A549 (cell line): ENCODE measurements around the gene CRACDL.

Source experiments
- CEBPB ChIP-seq, 2 experiments: fragments of >200 bp in 1 of 2; sonication (Bioruptor Twin) in 1 of 2; formaldehyde crosslinking in 1 of 2; IDR thresholded peaks; 2 replicates each; pipeline ENCODE4 v1.6.1; 2012 to 2016
- HOXB13 ChIP-seq: fragments of 250-450 bp; sonication (Bioruptor Pico); IDR thresholded peaks from 2 replicates; pipeline ENCODE4 v1.5.0; 2020; ENCODE audit warnings: low read depth, mild to moderate bottlenecking, moderate library complexity
- MYC ChIP-seq: IDR thresholded peaks from 2 replicates; pipeline ENCODE4 v1.6.1; 2012; ENCODE audit warnings: mild to moderate bottlenecking, inconsistent platforms, low read length, improper control_type of control experiment, borderline replicate concordance
- POLR2A ChIP-seq: IDR thresholded peaks from 2 replicates; pipeline ENCODE4 v1.6.1; 2012; ENCODE audit warnings: mild to moderate bottlenecking, low read length
- SREBF2 ChIP-seq: fragments of 450-650 bp; IDR thresholded peaks from 2 replicates; pipeline ENCODE4 v1.6.1; 2014; ENCODE audit warnings: mild to moderate bottlenecking, moderate library complexity
- ZFP36 ChIP-seq: fragments of 450-650 bp; IDR thresholded peaks from 2 replicates; pipeline ENCODE4 v1.6.1; 2014; ENCODE audit warnings: borderline replicate concordance; ENCODE audit not compliant: partially characterized antibody
- TF ChIP-seq, protein P1 (sequence below): fragments of >200 bp; sonication (Bioruptor Twin); formaldehyde crosslinking; IDR thresholded peaks from 3 replicates; pipeline ENCODE4 v1.5.1; 2016
- TF ChIP-seq, protein P2 (sequence below): fragments of 150-350 bp; IDR thresholded peaks from 2 replicates; pipeline ENCODE4 v1.6.1; 2014; ENCODE audit warnings: low read depth, mild to moderate bottlenecking, low read length

DNA sequence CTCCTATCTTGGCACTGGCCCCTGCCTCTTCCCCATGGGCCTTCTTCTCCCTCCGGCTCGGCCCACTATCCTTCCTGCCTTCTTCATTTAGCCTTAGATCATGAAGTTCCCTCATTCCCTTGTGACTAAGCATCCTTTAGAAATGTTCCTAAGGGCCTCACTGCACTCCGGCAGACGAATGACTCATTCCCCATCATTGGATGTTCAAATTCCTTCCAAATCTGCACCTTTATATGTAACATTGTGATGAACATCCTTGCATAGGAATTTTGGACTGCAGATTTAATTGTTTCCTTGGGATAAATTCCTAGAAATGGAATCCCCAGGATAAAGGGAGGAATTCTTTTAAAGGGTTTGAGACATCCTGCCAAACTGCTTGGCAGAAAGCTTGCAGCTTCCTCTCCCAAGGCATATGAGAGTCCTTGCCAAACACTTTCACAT lies 19.0 kb downstream of the CRACDL start:
- TF ChIP-seq CEBPB (IDR thresholded peaks at IDR 0.05) (no peak), POLR2A (no peak), ZFP36 (no peak), MYC (no peak), SREBF2 (no peak), HOXB13 (CRISPR knock-in tag) (no peak)
- TF ChIP-seq, protein P1, sequence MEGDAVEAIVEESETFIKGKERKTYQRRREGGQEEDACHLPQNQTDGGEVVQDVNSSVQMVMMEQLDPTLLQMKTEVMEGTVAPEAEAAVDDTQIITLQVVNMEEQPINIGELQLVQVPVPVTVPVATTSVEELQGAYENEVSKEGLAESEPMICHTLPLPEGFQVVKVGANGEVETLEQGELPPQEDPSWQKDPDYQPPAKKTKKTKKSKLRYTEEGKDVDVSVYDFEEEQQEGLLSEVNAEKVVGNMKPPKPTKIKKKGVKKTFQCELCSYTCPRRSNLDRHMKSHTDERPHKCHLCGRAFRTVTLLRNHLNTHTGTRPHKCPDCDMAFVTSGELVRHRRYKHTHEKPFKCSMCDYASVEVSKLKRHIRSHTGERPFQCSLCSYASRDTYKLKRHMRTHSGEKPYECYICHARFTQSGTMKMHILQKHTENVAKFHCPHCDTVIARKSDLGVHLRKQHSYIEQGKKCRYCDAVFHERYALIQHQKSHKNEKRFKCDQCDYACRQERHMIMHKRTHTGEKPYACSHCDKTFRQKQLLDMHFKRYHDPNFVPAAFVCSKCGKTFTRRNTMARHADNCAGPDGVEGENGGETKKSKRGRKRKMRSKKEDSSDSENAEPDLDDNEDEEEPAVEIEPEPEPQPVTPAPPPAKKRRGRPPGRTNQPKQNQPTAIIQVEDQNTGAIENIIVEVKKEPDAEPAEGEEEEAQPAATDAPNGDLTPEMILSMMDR, result no peak
- TF ChIP-seq, protein P2, sequence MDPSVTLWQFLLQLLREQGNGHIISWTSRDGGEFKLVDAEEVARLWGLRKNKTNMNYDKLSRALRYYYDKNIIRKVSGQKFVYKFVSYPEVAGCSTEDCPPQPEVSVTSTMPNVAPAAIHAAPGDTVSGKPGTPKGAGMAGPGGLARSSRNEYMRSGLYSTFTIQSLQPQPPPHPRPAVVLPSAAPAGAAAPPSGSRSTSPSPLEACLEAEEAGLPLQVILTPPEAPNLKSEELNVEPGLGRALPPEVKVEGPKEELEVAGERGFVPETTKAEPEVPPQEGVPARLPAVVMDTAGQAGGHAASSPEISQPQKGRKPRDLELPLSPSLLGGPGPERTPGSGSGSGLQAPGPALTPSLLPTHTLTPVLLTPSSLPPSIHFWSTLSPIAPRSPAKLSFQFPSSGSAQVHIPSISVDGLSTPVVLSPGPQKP, result no peak
